Subcutaneous abdominal adipose tissue (tissue), 5 donors: ENCODE results near the gene FAM200C.

Experiments used
- H3K27ac ChIP-seq: one replicate; pipeline ENCODE4 v1.7.0; 2013; ENCODE audit warnings: low read depth, mild to moderate bottlenecking, inconsistent platforms, low read length, moderate library complexity
- H3K27me3 ChIP-seq, 5 donors: one replicate each; pipeline ENCODE4 v1.7.0; 2013; ENCODE audit warnings: low read length in 5 of 5, inconsistent platforms in 1 of 5; ENCODE audit not compliant: control insufficient read depth in 5 of 5, insufficient read depth in 4 of 5
- H3K36me3 ChIP-seq, 5 donors: one replicate each; pipeline ENCODE4 v1.7.0; 2013; ENCODE audit warnings: low read length in 5 of 5; ENCODE audit not compliant: control insufficient read depth in 5 of 5, insufficient read depth in 5 of 5
- H3K4me1 ChIP-seq, 5 donors: one replicate each; pipeline ENCODE4 v1.7.0; 2013; ENCODE audit warnings: low read length in 5 of 5, mild to moderate bottlenecking in 3 of 5, moderate library complexity in 1 of 5; ENCODE audit not compliant: control insufficient read depth in 5 of 5, insufficient read depth in 5 of 5
- H3K4me3 ChIP-seq, 5 donors: one replicate each; pipeline ENCODE4 v1.7.0; 2013; ENCODE audit warnings: low read length in 5 of 5, low read depth in 1 of 5
- H3K9ac ChIP-seq, 5 donors: one replicate each; pipeline ENCODE4 v1.7.0; 2013; ENCODE audit warnings: low read length in 5 of 5, mild to moderate bottlenecking in 4 of 5, moderate library complexity in 3 of 5
- H3K9me3 ChIP-seq, 5 donors: one replicate each; pipeline ENCODE4 v1.7.0; 2013; ENCODE audit warnings: low read length in 5 of 5; ENCODE audit not compliant: control insufficient read depth in 5 of 5
- donor health status: healthy.
- donor health status: healthy.
- donor health status: healthy.
- donor health status: healthy.
- donor health status: healthy.

Gene FAM200C

DNA sequence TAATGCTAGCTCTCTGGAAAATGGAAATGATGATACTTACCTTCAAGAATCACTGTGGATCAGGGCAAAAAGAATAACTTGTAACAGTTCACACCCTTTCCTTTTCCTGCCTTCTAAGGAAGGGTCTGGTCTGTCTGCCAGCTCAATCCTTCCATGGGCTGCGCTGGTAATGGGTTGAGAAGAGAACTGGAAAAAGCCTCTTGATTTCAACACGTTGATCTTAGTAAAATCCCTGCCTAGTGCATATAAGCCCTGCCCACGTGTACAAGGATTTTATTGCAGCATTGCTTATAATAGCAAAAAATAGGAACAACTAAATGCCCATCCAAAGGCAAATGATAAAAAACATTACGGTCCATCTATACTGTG lies 49.9 kb downstream of the FAM200C start:
- Histone ChIP-seq H3K36me3 (peaks cover 0 to 1% (median 0%) of the 10 kb centered on the region in 5 donors), H3K4me3 (no peak overlapping the region), H3K27me3 (no peaks in the 10 kb centered on the region), H3K9ac (no peak overlapping the region), H3K9me3 (no peaks in the 10 kb centered on the region), H3K27ac (no peak overlapping the region), H3K4me1 (peaks cover 0 to 12% (median 3%) of the 10 kb centered on the region in 5 donors)

DNA sequence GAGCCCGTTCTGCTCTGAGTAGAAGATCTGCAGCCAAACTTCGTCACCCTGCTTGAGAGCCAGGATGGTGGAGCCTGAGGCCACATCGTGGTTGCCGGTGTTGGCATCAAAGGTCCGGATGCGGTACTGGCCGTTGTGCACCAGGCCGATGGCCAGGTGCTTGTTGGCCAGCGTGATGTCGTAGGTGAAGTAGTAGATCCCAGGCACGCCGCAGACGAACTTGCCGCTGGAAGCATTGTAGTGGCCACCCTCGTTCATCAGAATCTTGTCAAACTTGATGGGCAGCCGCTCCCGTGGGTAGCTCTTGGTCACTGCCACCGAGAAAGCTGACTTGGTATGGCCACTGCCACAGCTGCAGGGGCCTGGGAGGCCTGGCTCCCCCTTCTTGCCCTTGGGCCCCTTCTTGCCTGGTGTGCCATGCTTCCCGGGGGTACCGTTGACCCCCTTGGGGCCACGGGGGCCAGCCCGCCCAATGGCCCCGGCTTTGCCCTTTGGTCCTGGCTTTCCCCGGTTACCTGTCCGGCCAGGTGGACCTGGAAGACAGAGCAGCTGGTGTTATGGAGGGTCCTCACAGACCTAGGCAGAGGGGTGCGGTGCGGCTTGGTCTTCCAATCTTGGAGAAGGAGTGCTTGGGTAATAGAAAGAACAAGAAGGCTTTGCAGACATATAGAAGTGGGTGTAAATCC lies 50.5 kb downstream of the FAM200C start:
- H3K27me3 ChIP-seq: no peaks in the 10 kb centered on the region
- H3K4me1 ChIP-seq: peaks cover 0 to 12% (median 3%) of the 10 kb centered on the region in 5 donors
- H3K9ac ChIP-seq: no peak overlapping the region
- H3K9me3 ChIP-seq: no peaks in the 10 kb centered on the region
- no peak overlapping the region for H3K4me3 ChIP-seq
- no peak overlapping the region for H3K27ac ChIP-seq
- H3K36me3 ChIP-seq: no peaks in the 10 kb centered on the region

DNA sequence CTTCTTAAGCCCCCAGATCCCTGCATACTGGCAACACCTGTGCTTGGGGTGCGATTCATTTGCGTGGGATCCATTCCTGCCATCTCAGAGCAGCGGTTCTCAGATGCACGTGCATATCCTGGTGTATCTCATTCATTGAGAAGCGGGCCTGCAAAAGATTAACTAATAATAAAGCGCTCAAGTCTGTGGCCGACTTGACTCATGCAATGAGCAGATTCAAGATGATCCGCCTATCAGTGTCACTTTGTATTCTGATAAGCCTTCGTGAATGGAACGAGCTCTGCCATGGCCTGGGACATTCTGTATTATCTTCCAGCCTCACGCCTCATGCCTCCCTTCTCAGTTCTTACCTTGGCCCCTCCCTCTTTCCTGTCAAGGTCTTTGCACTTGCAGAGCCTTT lies 51.8 kb downstream of the FAM200C start:
- Histone ChIP-seq H3K9me3 (no peaks in the 10 kb centered on the region), H3K4me3 (no peak overlapping the region), H3K27ac (no peak overlapping the region), H3K36me3 (no peaks in the 10 kb centered on the region), H3K27me3 (no peaks in the 10 kb centered on the region), H3K9ac (no peak overlapping the region), H3K4me1 (peaks cover 0 to 12% (median 3%) of the 10 kb centered on the region in 5 donors)

DNA sequence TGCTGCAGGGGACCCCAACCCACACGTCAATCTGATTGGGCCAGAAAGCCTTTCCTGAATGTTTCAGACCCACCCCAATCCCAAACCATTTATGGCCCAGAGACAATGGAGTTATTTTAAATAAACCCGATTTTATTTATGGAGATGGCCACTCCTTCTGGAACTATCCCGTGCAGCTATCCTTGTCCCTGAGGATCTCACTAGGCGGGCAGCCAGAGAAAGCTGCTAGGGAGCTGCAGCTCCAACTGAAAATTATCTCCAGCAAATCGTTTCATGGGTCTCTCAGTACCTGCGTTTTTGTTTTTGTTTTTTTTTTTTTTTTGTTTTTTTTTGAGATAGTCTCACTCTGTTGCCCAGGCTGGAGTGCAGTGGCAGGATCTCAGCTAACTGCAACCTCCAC lies 52.4 kb downstream of the FAM200C start:
- Histone ChIP-seq H3K27me3 (no peaks in the 10 kb centered on the region), H3K4me1 (peaks cover 2 to 12% (median 4%) of the 10 kb centered on the region in 5 donors), H3K9me3 (no peaks in the 10 kb centered on the region), H3K27ac (no peak overlapping the region), H3K4me3 (no peak overlapping the region), H3K9ac (no peak overlapping the region), H3K36me3 (no peaks in the 10 kb centered on the region)
